Stimulated activated CD8-positive, alpha-beta memory T cell treated with anti-CD3 and anti-CD28 coated beads, Interleukin-7, amount 100 ng/mL, for 24 hours (primary cell): ENCODE results near the gene ASPM.

Experiments used
- DNase-seq: peaks from one replicate; pipeline ENCODE4 v3.0.0-alpha.2; 2020; ENCODE audit warnings: low read depth

ASPM gene, protein sequence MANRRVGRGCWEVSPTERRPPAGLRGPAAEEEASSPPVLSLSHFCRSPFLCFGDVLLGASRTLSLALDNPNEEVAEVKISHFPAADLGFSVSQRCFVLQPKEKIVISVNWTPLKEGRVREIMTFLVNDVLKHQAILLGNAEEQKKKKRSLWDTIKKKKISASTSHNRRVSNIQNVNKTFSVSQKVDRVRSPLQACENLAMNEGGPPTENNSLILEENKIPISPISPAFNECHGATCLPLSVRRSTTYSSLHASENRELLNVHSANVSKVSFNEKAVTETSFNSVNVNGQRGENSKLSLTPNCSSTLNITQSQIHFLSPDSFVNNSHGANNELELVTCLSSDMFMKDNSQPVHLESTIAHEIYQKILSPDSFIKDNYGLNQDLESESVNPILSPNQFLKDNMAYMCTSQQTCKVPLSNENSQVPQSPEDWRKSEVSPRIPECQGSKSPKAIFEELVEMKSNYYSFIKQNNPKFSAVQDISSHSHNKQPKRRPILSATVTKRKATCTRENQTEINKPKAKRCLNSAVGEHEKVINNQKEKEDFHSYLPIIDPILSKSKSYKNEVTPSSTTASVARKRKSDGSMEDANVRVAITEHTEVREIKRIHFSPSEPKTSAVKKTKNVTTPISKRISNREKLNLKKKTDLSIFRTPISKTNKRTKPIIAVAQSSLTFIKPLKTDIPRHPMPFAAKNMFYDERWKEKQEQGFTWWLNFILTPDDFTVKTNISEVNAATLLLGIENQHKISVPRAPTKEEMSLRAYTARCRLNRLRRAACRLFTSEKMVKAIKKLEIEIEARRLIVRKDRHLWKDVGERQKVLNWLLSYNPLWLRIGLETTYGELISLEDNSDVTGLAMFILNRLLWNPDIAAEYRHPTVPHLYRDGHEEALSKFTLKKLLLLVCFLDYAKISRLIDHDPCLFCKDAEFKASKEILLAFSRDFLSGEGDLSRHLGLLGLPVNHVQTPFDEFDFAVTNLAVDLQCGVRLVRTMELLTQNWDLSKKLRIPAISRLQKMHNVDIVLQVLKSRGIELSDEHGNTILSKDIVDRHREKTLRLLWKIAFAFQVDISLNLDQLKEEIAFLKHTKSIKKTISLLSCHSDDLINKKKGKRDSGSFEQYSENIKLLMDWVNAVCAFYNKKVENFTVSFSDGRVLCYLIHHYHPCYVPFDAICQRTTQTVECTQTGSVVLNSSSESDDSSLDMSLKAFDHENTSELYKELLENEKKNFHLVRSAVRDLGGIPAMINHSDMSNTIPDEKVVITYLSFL (N-terminal part only)

DNA sequence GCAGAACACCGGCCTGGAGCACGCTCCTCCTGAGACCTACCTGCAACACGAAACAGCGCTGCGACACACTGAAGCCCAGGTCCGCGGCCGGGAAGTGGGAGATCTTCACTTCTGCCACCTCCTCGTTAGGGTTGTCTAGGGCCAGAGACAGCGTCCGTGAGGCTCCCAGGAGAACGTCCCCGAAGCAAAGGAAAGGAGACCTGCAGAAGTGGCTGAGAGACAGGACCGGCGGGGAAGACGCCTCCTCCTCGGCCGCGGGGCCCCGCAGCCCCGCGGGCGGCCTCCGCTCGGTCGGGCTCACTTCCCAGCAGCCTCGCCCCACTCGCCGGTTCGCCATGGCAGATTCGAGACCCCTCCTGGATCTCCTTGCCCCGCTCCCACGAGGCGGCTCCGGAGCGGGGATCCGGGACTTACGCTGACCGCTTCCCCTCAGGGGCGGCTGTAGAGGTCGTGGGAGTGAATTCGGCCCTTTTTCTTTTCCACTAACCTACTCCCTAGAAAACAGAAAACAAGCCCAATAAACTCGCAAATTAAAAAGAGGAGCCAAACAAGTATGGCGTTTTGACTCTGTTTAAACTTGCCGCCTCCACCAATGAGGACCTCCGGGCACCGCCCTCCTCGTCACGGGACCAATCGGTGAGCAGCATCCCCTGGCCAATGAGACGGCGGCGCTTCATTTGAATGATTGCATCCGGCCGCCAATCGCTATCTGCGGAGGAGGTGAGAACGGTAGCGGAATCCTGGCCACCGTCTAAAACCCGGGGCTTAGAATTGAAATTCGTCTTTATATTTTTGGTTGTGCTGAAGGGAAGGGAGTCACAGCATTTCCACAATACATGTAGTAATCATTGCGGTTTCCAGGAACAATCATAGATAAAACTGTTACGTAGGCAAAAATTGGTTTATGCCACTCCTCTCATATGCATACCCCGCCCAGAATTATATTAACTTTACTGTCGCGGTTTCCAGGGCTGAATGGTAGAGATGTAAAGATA is at the start of gene ASPM:
ASPM (minus strand) TSS at position 569 of the 995 bp plus-strand sequence; CDS start at position 337, 232 bp downstream.
- DNase-seq, result peak; percentile 89

DNA sequence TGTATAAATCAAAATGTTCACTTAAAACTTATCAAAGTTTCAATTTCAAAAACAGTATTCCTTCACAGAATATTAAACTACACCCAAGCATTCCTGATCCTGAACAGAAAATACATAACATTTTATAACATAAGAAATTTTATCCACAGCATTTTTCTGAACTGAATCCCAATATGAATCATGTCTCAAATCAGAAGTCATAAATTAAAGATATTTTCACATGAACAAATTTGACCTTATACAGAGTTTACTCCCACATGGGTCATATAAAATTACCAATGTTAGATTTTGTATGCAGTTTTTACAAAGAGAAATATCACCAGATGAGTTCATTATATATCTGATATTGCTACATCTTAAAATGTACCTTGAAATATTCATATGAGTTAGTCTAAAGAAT is 48.6 kb upstream of the ASPM start:
- DNase-seq, result no peak

DNA sequence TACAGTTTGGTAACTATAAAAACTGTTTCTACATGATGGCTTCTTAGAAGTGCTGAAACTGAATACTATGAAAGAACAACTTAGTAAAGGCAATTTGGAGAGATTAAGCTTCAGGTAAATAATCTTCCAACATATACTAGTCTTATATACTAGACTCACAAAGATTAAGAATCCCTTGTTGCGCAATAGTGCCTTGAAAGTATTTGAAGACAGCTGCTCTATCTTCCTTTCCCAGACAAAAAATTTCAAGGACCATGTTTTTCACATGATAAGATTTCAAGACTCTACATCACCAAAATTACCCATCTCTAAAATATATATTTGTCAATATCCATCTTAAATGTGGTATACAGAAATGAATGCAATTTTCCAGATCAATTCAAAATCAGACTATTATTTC is 37.7 kb upstream of the ASPM start:
- no peak for DNase-seq

DNA sequence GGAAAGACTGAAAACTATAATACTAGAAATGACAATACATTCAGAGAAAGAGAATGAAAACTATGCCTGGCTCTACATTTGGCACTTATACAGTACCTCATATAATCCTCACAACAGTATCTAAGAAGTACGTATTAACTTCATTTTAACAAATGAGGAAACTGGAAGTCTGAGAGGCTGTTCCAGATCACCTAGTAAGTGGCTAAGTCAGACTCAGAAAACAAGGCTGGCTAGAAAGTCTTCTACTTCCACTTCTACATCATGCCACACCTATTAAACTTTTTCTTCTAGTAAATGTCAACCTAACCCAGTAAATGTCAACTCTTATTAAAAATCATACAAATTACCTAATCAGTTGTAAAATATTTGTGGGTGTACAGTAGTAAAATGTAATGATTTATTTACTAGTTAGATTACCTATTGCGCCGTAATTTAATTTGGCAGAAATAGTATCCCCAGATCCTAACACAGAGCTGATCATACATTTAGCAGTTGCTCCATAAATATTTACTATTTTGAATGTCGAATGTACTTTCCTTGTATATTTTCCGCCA is 36.8 kb upstream of the ASPM start:
- DNase-seq, result no peak

DNA sequence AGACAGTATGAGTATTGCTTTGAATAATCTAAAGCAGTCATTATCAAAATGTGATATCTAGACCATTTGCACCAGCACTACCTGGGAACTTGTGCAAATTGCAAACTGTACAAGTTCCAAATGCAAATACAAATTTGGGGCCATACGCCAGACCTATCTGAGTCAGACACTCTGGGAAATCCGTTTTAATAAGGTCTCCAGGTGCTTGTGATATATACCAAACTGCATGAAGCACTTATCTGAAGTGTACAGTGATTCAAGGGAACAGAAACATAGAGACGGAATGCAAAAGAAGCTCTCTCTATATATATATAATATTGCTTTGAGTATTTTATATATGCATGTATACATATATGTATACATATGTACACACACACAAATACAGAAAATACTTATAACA is 36.2 kb upstream of the ASPM start:
- no peak for DNase-seq

DNA sequence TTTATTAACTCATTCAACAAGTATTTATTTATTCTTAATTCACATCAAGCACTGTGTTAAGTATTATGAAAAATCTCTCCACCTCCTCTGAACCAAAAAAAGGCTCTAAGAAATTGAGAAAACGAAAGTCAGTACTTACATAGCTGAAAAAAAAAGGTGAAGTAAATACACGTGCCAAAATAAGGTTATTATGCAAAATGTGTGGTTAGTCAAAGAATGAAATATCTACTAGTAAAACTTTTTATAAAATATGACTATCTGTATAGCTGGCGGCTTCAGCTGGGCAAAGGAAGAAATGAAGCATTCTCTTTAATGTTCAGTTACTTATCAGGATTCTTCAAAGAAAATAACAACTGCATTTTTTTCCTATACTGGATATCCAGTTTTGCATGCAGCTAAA is 35.5 kb upstream of the ASPM start:
- no peak for DNase-seq

DNA sequence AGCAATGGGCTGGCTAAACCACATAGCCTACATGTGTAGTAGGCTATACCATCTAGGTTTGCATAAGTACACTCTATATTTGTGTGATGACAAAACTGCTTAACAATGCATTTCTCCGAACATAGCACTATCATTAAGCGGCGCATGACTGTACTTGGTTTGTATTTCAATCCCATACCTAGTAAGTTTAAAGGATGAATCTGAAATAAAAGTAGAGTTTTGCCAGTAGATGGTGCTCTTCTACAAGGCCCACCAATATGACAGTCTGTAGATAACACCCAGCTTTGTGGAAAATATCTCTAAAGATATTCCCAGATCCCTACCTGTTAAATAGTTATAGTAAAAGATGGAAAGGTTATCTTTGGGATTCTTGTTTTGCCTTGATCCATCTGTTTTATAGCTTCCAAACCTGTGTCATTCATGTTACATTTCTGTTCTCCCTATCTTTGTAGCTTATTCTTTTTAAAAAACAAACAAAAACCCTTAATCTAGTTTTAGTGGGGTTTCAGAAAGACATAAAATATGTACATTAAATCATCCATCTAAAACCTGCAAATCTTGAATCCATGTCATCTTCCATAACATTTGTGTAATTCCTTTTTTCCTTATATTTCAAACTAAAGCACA is 33.9 kb upstream of the ASPM start:
- DNase-seq, result no peak

DNA sequence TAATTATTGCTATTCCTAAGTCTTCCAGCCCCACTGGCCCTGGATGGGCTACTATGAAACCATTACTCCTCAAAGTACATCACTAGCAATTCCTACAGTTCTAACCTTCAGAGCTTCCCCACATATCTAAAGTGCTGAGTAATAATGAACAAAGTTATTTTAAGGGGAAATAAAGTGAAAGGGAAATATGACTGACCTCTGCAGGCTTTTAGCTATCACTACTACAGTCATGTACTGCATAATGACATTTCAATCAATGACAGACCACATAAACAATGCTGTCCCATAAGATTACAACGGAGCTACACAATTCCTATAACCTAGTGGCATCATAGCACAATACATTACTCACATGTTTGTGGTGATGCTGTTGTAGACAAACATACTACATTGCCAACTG is 32.5 kb upstream of the ASPM start:
- no peak for DNase-seq

DNA sequence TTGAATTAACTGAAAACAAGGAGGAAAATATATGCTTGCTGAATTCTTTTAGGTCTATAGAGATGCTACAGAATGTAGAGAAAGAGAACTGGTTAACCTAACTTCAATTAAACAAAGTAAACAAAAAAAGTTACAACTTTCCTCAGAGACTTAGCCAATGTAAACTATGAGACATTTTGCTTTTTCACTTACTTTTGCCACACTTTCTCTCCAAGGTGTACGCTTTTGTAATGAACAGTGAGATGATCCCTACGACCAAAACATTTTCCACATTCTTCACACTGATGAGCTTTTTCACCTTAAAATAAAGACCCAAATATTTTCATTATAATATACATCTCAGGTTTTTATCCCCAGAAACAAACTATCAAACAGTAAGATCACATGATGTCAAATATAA is 28.3 kb upstream of the ASPM start:
- no peak for DNase-seq

DNA sequence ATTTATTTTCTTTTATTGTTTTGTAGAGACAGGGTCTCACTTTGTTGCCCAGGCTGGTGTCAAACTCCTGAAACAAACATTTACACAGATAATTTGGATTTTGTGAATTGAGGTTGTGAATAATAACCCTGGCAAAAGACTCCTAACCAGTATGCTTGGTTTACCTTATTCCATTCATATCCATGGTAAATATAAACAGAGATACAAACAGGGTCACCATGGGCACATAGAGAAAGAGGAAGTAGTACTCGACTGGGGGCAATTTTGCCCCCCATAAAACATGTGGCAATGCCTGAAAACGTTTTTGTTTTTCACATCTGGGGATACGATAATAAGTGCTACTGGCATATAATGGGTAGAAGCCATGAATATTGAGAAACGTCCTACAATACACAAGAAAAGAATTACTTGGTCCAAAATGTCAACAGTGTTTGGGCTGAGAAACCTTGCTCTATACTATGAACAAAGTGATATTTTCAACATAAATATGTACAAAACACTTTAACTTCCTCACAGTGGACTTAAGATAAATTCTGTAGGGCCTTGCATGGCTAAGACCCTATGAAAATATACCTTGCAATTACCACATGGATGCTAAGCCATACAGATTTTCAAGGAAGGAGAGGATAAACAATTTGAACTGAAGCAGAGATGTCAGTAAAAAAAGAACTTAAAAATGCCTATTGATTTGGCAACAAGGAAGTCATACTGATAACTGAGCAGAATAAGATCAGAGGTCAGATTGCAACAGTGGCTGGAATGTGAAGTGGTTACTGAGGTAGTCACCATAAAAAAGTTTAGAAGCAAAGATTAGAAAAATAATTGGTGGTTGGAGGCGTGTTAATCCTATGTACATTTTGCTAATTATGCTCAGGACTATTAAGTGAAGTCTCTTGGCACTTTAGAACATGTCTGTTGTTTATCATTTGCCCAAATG is 27.4 kb upstream of the ASPM start:
- no peak for DNase-seq

DNA sequence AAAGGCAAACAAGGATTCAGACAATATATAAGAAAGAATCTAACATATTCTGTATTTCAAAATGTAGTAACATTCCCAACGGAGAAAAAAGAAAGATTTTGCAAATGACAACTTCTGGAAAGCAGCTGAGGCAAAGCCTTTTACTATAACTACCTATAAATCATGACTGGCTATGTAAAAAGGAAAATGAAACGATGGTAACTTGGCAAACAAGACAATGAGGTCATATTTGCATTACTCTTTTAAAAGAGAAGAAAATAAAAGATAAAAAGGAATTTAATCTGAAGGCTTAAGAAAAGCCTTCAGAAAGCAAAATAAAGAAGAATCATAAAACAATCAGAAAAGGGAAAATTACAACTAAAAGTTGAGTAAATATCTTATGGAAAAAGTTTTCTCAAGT is 25.1 kb upstream of the ASPM start:
- no peak for DNase-seq

DNA sequence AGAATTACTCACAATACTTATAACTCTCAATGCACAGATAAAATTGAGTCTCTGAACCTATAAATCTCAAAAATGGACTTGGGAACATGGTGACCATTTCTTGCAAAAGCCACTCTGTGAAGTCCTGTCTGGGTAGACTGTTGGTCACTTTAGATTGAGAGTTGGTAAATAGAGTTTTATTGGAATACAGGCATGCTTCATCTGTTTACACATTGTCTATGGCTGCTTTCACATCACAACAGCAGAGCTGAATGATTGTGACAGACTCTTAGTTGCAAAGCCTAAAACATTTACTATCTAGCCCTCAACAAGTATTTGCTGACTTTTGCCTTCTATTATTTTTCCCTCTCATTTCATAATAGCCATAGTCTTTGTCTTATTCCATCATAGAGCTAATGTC is 24.1 kb upstream of the ASPM start:
- no peak for DNase-seq

DNA sequence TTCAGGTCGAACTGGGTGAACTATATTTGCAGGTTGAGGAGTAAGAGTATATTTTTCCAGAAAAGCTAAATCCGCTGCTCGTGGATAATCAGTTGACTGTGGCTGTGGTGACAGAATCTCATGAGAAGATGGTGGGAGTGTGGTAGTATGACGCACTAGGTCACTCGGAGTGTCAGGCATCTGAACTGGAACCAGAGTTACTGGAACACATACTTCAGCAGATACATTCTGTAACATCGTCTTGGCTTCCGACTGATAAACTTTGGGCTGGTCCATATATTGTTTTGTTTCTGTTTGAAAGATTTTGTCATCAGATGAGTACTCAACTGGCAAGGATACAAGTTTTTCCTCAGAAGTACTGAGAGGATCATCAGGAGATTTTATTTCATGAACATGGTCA is 13.0 kb upstream of the ASPM start:
- DNase-seq, result no peak

DNA sequence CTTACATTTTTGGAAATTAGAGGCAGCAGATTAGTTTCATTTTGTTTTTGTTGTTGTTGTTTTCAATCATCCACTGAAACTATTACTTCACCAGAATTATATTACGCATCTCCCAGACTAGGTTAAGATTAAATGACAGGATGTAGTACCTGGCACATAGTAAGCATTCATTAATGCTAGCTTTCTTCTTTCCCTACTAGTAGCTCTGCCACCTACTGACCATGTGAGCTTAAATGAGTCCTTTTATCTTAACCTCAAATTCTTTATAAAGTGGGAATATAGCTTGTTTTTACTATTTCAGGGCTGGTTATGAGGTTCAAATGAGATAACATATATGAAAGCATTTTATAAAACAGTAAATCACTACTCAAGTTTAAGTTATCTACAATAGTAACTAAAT is 10.2 kb upstream of the ASPM start:
- DNase-seq, result no peak

DNA sequence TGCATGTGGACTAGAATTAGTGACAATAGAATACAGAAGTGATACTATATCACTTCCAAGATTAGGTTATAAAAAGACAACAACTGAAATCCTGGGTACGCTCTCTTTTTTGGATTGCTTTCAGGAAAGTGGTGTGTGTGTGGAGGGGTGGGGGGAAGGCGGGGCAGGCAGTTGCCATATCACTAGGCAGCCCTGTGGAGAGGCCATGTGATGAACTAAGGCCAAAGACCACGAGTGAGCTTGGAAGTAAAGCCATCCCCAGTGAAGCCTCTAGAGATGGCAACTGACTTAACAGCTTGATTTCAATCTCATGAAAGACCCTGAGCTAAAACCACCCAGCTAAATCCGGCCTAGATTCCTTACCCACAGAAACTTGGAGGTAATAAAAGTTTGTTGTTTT is 6.2 kb upstream of the ASPM start:
- no peak for DNase-seq

DNA sequence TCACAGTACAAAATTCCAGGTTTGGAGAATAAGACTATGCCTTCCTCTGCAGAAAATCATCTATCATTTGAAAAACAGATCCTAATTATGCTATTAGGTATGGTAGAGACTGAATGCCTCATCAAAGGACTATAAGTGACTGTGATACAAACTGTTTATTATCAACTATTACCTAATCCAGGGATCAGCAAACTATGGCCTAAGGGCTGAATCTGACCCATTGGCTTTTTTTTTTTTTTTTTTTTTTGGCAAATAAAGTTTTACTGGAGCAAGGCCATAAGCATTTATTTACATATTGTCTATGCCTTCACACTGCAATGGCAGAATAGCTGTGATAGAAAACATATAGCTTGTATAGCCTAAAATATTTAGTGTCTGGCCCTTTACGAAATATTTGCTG is 4.7 kb upstream of the ASPM start:
- no peak for DNase-seq

DNA sequence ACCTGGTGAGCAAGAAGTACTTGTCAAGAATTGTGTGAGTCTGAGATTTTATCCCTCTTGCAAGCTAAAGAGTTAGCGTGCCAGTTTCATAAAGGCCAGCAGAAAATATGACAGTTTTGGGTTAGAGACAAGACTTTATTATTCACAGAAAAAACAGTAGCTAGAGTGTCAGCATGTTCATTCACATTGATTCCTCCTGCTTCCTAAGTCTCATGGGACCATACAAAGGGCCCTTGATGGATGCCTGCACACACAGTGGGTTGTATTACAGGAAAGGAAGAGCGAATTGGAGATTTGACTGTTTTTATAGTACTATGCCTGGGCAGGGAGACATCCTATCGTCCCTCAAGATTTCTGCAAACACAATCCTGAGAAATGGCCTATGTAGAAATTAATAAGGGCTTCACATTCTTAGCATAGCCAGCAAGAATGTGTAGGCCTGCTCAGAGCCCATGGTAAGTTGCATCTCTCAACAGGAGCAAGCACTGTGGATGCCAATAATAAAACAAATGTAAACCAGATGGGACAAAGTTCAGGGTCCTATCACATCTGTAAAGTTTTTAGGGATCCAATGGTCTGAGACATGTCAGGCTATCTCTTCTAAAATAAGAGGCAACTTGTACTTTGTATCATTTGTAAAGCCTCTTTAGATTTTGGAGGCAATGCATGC is 4.0 kb upstream of the ASPM start:
- DNase-seq, result no peak

DNA sequence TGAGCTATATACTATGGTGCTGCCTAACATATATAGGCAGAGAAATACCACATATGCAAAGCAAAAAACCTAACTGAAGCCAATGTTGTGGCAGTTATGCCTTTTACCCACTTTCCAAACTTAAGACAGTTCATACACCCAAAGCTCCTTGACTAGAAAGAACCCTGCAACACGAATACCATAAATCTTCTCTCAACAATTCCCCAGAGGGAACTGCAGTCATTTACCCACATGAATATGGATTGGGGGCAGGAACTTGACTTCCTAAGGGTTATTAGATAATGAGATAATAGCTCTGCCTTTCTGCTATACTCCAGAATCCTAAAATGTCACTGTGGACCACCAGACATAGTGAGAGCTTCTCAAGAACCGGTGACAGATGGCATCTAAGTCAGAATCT is 2.9 kb upstream of the ASPM start:
- DNase-seq, result no peak
